Loucy (cell line): ENCODE data around the gene ANO1.

Source experiments
- H2AFZ ChIP-seq: fragments of 200-600 bp; sonication (generic); 2 replicates; pipeline ENCODE4 v1.6.0; 2016; ENCODE audit warnings: antibody characterized with exemption, mild to moderate bottlenecking, low read length, moderate library complexity
- H3F3A ChIP-seq: fragments of 200-600 bp; 2 replicates; pipeline ENCODE4 v1.6.0; 2016; ENCODE audit warnings: antibody characterized with exemption, low read depth, mild to moderate bottlenecking
- H3K27me3 ChIP-seq: fragments of 200-600 bp; sonication (generic); 2 replicates; pipeline ENCODE4 v1.6.1; 2014; ENCODE audit warnings: low read length, mild to moderate bottlenecking; ENCODE audit not compliant: insufficient read depth, poor library complexity, severe bottlenecking
- H3K36me3 ChIP-seq: fragments of 200-600 bp; sonication (generic); 2 replicates; pipeline ENCODE4 v1.6.1; 2016; ENCODE audit warnings: low read length; ENCODE audit not compliant: insufficient read depth
- H3K4me1 ChIP-seq: fragments of 200-600 bp; sonication (generic); 2 replicates; pipeline ENCODE4 v1.5.1; 2014; ENCODE audit warnings: low read length, mild to moderate bottlenecking; ENCODE audit not compliant: insufficient read depth, poor library complexity, severe bottlenecking
- H3K4me2 ChIP-seq: fragments of 200-600 bp; sonication (generic); 2 replicates; pipeline ENCODE4 v1.6.0; 2014; ENCODE audit warnings: antibody characterized with exemption, low read length, low read depth, mild to moderate bottlenecking; ENCODE audit not compliant: poor library complexity, severe bottlenecking
- H3K4me3 ChIP-seq: fragments of 200-600 bp; sonication (generic); 2 replicates; pipeline ENCODE4 v1.5.1; 2014; ENCODE audit warnings: low read length, mild to moderate bottlenecking, mixed read lengths; ENCODE audit not compliant: poor library complexity, severe bottlenecking
- H3K79me2 ChIP-seq: fragments of 200-600 bp; sonication (generic); 2 replicates; pipeline ENCODE4 v1.6.1; 2014; ENCODE audit warnings: low read length; ENCODE audit not compliant: insufficient read depth
- H3K9ac ChIP-seq: fragments of 200-600 bp; sonication (generic); 2 replicates; pipeline ENCODE4 v1.6.0; 2014; ENCODE audit warnings: mild to moderate bottlenecking, low read depth, low read length, moderate library complexity; ENCODE audit not compliant: poor library complexity, severe bottlenecking
- H3K9me2 ChIP-seq: fragments of 200-600 bp; sonication (generic); replicated peaks from 2 replicates; pipeline ENCODE4 v1.6.1; 2016; ENCODE audit warnings: low read depth, low read length, mixed read lengths
- H3K9me3 ChIP-seq: fragments of 200-600 bp; sonication (generic); 2 replicates; pipeline ENCODE4 v1.6.1; 2014; ENCODE audit warnings: mild to moderate bottlenecking, antibody characterized with exemption, low read length, low read depth; ENCODE audit not compliant: insufficient read depth
- H4K20me1 ChIP-seq: fragments of 200-600 bp; sonication (generic); 2 replicates; pipeline ENCODE4 v1.6.0; 2014; ENCODE audit warnings: antibody characterized with exemption, low read length, mild to moderate bottlenecking; ENCODE audit not compliant: insufficient read depth, poor library complexity, severe bottlenecking
- EZH2phosphoT487 ChIP-seq: fragments of 200-600 bp; IDR thresholded peaks from 2 replicates; pipeline ENCODE4 v1.6.1; 2018; ENCODE audit warnings: antibody characterized with exemption, mild to moderate bottlenecking, moderate library complexity, borderline replicate concordance
- TF ChIP-seq, protein P1 (sequence below): fragments of 200-600 bp; sonication (generic); conservative IDR thresholded peaks from 2 replicates; pipeline ENCODE4 v1.5.1; 2014; ENCODE audit warnings: mild to moderate bottlenecking, antibody characterized with exemption, low read length

Gene ANO1

DNA sequence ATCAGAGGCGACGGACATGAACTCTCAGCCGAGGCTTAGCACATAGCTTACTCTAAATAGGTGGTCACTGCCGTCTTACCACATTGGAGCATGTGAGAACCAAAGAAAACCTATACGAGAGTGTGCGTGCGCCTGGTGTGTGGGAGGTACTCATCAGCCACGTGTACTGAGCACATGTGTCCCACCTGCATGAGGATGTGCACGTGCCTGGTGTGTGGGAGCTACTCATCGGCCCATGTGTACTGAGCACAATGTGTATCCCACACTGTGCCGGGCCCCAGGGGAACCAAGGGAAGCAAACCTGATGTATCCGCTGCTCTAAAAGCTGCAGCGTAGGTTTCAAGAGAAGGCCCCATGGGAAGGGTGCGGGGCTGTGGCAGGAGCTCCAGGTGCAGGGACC, 56.4 kb downstream of the ANO1 start:
- H3K79me2 ChIP-seq, result no peaks in the 10 kb centered on the region
- H3K9me3 ChIP-seq, result no peaks in the 10 kb centered on the region
- H3F3A ChIP-seq, result no peaks in the 10 kb centered on the region
- no peaks in the 10 kb centered on the region for H3K36me3 ChIP-seq
- H3K4me1 ChIP-seq, result no peaks in the 10 kb centered on the region
- H3K27me3 ChIP-seq, result no peaks in the 10 kb centered on the region
- TF ChIP-seq EZH2phosphoT487, result no peak
- TF ChIP-seq, protein P1, sequence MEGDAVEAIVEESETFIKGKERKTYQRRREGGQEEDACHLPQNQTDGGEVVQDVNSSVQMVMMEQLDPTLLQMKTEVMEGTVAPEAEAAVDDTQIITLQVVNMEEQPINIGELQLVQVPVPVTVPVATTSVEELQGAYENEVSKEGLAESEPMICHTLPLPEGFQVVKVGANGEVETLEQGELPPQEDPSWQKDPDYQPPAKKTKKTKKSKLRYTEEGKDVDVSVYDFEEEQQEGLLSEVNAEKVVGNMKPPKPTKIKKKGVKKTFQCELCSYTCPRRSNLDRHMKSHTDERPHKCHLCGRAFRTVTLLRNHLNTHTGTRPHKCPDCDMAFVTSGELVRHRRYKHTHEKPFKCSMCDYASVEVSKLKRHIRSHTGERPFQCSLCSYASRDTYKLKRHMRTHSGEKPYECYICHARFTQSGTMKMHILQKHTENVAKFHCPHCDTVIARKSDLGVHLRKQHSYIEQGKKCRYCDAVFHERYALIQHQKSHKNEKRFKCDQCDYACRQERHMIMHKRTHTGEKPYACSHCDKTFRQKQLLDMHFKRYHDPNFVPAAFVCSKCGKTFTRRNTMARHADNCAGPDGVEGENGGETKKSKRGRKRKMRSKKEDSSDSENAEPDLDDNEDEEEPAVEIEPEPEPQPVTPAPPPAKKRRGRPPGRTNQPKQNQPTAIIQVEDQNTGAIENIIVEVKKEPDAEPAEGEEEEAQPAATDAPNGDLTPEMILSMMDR, result no peak
- no peak overlapping the region for H3K9ac ChIP-seq
- no peak overlapping the region for H2AFZ ChIP-seq
- no peak overlapping the region for H3K4me2 ChIP-seq
- no peaks in the 10 kb centered on the region for H3K9me2 ChIP-seq
- no peak overlapping the region for H3K4me3 ChIP-seq
- no peaks in the 10 kb centered on the region for H4K20me1 ChIP-seq

DNA sequence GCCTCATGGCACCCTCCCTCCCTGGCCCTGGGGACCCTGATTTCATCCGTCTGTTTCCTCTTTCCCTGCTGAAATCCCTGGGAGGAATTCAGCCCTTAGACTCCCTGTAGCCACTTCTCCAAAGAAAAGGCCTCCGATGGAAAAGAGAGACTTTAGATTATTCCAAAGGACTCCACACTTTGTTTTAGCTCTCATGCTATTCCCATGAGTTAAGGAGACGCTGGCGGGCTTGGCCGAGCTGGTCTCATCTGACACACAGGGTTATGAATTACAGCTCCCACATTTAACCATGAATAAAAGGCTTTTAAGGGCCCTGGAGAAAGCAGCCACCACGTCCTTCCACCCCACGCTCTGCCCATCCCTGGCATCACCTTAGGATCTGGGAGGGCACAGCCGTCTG, 57.0 kb downstream of the ANO1 start:
- Histone ChIP-seq H3K27me3 (no peaks in the 10 kb centered on the region), H3K9me3 (no peaks in the 10 kb centered on the region), H3K4me2 (no peak overlapping the region), H3K9me2 (no peaks in the 10 kb centered on the region), H3K79me2 (no peaks in the 10 kb centered on the region), H2AFZ (no peak overlapping the region), H3K9ac (no peak overlapping the region), H3K4me1 (no peaks in the 10 kb centered on the region), H3K36me3 (no peaks in the 10 kb centered on the region), H3K4me3 (no peak overlapping the region), H3F3A (no peaks in the 10 kb centered on the region), H4K20me1 (no peaks in the 10 kb centered on the region)
- TF ChIP-seq, protein P1, result no peak

DNA sequence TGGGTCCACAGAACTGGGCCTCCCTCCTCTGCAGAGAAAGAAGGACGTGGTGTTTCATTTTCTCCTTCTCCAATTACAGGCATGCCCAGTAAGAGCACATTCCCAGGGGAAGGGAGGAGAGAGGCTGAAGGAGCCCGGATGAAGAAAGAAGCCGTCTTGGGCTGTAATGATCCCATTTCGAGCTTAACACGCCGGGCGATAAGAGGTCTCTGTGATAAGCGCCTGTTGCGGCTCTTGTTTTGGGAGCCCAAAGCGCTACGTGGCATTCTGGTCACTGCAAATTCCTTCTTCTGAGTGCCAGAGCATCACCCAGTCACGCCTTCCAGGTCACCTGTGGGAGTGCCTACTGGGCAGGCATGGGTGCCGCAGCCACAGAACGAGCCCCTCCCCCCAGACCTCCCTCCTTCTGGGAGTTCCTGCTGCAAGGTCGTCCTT, 57.5 kb downstream of the ANO1 start:
- Histone ChIP-seq H3K9me2 (no peaks in the 10 kb centered on the region), H3K4me3 (no peak overlapping the region), H3F3A (no peaks in the 10 kb centered on the region), H3K9me3 (no peaks in the 10 kb centered on the region), H3K27me3 (no peaks in the 10 kb centered on the region), H3K79me2 (no peaks in the 10 kb centered on the region), H3K4me2 (no peak overlapping the region), H2AFZ (no peak overlapping the region), H3K36me3 (no peaks in the 10 kb centered on the region), H3K4me1 (no peaks in the 10 kb centered on the region), H3K9ac (no peak overlapping the region), H4K20me1 (no peaks in the 10 kb centered on the region)
- TF ChIP-seq EZH2phosphoT487, result no peak
- TF ChIP-seq, protein P1, result no peak
